ENCODE results near the gene ALK. TPM values are rescaled to one million over a fixed set of nuclear protein-coding genes. Genes with fewer than 3 reads are reported as not detected.

ALK gene
- total and polyA plus RNA-seq, 2 donors (not counting 1 experiment from before 2014, with no cell fraction given) = not detected

GRCh38 chr2:29270701-29271121 lies 650.7 kb downstream of the ALK start:
- ChIA-PET POLR2A (no interaction called here), CTCF (no interaction called here)
- DNase-seq (no peak), ATAC-seq (ENCODE audit: low read depth) (no peak)
- H3K4me3 Mint-ChIP-seq = no peak overlapping the region
- no peaks in the 10 kb centered on the region for H3K79me2 ChIP-seq (ENCODE audit: control insufficient read depth, insufficient read depth, low read length)
- H3K4me1 ChIP-seq (ENCODE audit: control insufficient read depth in 2 of 2, insufficient read depth in 2 of 2, low read length in 2 of 2) = no peaks in the 10 kb centered on the region
- no peak overlapping the region for H3K4me2 ChIP-seq (replicated peaks; ENCODE audit: low read depth, low read length, poor library complexity, severe bottlenecking)
- H3K4me3 ChIP-seq (ENCODE audit: control extremely low read depth in 1 of 5, extremely low read depth in 1 of 5, insufficient read depth in 1 of 5, low read depth in 2 of 5, low read length in 4 of 5) = no peak overlapping the region
- no peak overlapping the region for H3K27ac Mint-ChIP-seq
- H2AFZ ChIP-seq (ENCODE audit: insufficient read depth, low read depth, low read length, poor library complexity, severe bottlenecking) = no peak overlapping the region
- H3K27ac ChIP-seq (ENCODE audit: low read length in 2 of 2) = no peak overlapping the region
- H3K36me3 ChIP-seq (replicated peaks in 1 of 2; ENCODE audit: control extremely low read depth in 1 of 2, control insufficient read depth in 1 of 2, extremely low read depth in 1 of 2, insufficient read depth in 2 of 2, low read length in 1 of 2) = no peaks in the 10 kb centered on the region
- H3K9ac ChIP-seq (ENCODE audit: low read length) = no peak overlapping the region
- intact Hi-C loops (cut with micrococcal nuclease) = no loop called here
- H3K4me1 Mint-ChIP-seq = no peaks in the 10 kb centered on the region
- no peaks in the 10 kb centered on the region for H3K9me3 ChIP-seq (ENCODE audit: control extremely low read depth in 1 of 3, control insufficient read depth in 2 of 3, insufficient read depth in 1 of 3, low read length in 2 of 3)
- no peaks in the 10 kb centered on the region for H3K9me3 Mint-ChIP-seq (ENCODE audit: insufficient read depth)
- no peak for TF ChIP-seq EZH2 (IDR thresholded peaks at IDR 0.05; ENCODE audit: borderline replicate concordance, insufficient read depth, low read depth, low read length, poor library complexity, severe bottlenecking)
- TF ChIP-seq, protein P1, sequence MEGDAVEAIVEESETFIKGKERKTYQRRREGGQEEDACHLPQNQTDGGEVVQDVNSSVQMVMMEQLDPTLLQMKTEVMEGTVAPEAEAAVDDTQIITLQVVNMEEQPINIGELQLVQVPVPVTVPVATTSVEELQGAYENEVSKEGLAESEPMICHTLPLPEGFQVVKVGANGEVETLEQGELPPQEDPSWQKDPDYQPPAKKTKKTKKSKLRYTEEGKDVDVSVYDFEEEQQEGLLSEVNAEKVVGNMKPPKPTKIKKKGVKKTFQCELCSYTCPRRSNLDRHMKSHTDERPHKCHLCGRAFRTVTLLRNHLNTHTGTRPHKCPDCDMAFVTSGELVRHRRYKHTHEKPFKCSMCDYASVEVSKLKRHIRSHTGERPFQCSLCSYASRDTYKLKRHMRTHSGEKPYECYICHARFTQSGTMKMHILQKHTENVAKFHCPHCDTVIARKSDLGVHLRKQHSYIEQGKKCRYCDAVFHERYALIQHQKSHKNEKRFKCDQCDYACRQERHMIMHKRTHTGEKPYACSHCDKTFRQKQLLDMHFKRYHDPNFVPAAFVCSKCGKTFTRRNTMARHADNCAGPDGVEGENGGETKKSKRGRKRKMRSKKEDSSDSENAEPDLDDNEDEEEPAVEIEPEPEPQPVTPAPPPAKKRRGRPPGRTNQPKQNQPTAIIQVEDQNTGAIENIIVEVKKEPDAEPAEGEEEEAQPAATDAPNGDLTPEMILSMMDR (IDR thresholded peaks at IDR 0.05) = no peak
- peaks cover 0 to 4% (median under 1%) of the 10 kb centered on the region in 4 experiments for H3K27me3 ChIP-seq (replicated peaks in 1 of 4; ENCODE audit: control extremely low read depth in 1 of 4, control insufficient read depth in 3 of 4, insufficient read depth in 4 of 4, low read length in 3 of 4)
- no peaks in the 10 kb centered on the region for H4K20me1 ChIP-seq (ENCODE audit: control insufficient read depth, insufficient read depth, low read length, poor library complexity, severe bottlenecking)
- H3K27me3 Mint-ChIP-seq = peaks cover 16% of the 10 kb centered on the region
- 92% methylated on average over 5 of the region's 5 CpGs for WGBS (ENCODE audit: insufficient coverage)

- no peak overlapping the region for H3K4me3 ChIP-seq (ENCODE audit: control extremely low read depth in 1 of 5, extremely low read depth in 1 of 5, insufficient read depth in 1 of 5, low read depth in 2 of 5, low read length in 4 of 5)
- ATAC-seq (ENCODE audit: low read depth) (no peak), DNase-seq (no peak)
- H3K9ac ChIP-seq (ENCODE audit: low read length) = no peak overlapping the region
- H3K4me1 Mint-ChIP-seq = no peaks in the 10 kb centered on the region
- no peak overlapping the region for H3K4me3 Mint-ChIP-seq
- no peaks in the 10 kb centered on the region for H3K9me3 Mint-ChIP-seq (ENCODE audit: insufficient read depth)
- no peak overlapping the region for H3K4me2 ChIP-seq (replicated peaks; ENCODE audit: low read depth, low read length, poor library complexity, severe bottlenecking)
- ChIA-PET POLR2A (no interaction called here), CTCF (no interaction called here)
- no peak overlapping the region for H2AFZ ChIP-seq (ENCODE audit: insufficient read depth, low read depth, low read length, poor library complexity, severe bottlenecking)
- H3K27ac ChIP-seq (ENCODE audit: low read length in 2 of 2) = no peak overlapping the region
- no peaks in the 10 kb centered on the region for H4K20me1 ChIP-seq (ENCODE audit: control insufficient read depth, insufficient read depth, low read length, poor library complexity, severe bottlenecking)
- no peaks in the 10 kb centered on the region for H3K4me1 ChIP-seq (ENCODE audit: control insufficient read depth in 2 of 2, insufficient read depth in 2 of 2, low read length in 2 of 2)
- H3K27me3 Mint-ChIP-seq = peaks cover 12% of the 10 kb centered on the region
- 100% methylated on average over 3 of the region's 5 CpGs for WGBS (ENCODE audit: insufficient coverage)
- no peak overlapping the region for H3K27ac Mint-ChIP-seq
- no peaks in the 10 kb centered on the region for H3K79me2 ChIP-seq (ENCODE audit: control insufficient read depth, insufficient read depth, low read length)
- intact Hi-C loops (cut with micrococcal nuclease) = no loop called here
- no peaks in the 10 kb centered on the region for H3K9me3 ChIP-seq (ENCODE audit: control extremely low read depth in 1 of 3, control insufficient read depth in 2 of 3, insufficient read depth in 1 of 3, low read length in 2 of 3)
- TF ChIP-seq, protein P1 (IDR thresholded peaks at IDR 0.05) = no peak
- TF ChIP-seq EZH2 (IDR thresholded peaks at IDR 0.05; ENCODE audit: borderline replicate concordance, insufficient read depth, low read depth, low read length, poor library complexity, severe bottlenecking) = no peak
- peaks cover 0 to 2% (median 0%) of the 10 kb centered on the region in 4 experiments for H3K27me3 ChIP-seq (replicated peaks in 1 of 4; ENCODE audit: control extremely low read depth in 1 of 4, control insufficient read depth in 3 of 4, insufficient read depth in 4 of 4, low read length in 3 of 4)
- no peaks in the 10 kb centered on the region for H3K36me3 ChIP-seq (replicated peaks in 1 of 2; ENCODE audit: control extremely low read depth in 1 of 2, control insufficient read depth in 1 of 2, extremely low read depth in 1 of 2, insufficient read depth in 2 of 2, low read length in 1 of 2)
Measured at GRCh38 chr2:29269765-29270109, 651.6 kb downstream of the ALK start.
